Measurements from ENCODE around the gene CACNA1F.

Gene CACNA1F

GRCh38 chrX:49227726-49228125, 5.4 kb downstream of the CACNA1F start:
- no peak for DNase-seq

DNA sequence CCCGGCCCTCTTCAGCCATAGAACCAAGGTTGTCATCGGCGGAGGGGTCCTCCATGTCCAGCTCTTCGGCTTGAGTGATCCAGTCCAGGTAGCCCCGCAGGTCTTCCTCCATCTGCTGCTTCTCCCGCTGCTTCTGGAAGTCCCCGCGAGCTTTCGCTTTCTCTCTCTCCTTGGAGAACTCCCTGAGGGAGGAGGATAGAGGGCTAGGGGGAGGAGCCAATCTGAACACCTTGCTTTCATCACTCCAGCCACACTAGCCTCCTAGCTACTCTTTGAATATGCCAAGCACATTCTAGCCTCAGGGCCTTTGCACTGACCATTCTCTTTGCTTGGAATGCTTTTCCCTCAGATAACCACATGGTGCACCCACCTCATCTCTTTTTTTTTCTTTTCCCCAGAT, 6.2 kb downstream of the CACNA1F start:
- no peak for DNase-seq

GRCh38 chrX:49225858-49226257, 7.3 kb downstream of the CACNA1F start:
- DNase-seq = no peak

DNA sequence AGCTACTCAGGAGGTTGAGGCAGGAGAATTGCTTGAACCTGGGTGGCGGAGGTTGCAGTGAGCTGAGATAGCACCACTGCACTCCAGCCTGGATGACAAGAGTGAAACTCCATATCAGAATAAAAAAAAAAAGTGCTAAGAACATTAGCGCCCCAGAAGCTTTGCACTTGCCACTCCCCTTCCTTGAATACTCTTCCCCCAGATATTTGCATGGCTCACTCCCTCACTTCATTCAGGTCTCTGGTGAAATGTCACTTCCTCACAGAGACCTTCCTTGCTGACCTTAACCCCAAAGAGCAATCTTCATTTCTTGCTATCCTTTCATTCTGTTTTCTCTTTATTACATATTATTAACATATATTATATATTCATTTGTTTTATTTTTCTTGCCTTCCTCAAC, 11.3 kb downstream of the CACNA1F start:
- no peak for DNase-seq

DNA sequence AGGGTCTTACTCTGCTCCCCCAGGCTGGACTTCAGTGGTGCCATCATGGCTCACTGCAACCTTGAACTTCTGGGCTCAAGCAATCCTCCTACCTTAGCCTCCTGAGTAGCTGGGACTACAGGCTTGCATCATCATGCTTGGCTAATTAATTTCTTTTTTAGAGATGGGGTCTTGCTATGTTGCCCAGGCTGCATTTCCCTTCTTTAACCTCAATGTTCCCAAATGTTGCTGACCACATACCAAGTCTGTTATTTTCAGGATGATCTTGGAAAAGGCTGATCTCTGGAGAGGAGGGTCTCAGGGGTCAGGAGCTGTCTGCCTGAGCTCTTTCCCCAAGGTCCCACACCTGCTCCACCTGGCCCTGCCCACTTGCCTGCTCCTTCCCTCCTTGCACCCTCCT, 13.0 kb downstream of the CACNA1F start:
- no peak for DNase-seq

DNA sequence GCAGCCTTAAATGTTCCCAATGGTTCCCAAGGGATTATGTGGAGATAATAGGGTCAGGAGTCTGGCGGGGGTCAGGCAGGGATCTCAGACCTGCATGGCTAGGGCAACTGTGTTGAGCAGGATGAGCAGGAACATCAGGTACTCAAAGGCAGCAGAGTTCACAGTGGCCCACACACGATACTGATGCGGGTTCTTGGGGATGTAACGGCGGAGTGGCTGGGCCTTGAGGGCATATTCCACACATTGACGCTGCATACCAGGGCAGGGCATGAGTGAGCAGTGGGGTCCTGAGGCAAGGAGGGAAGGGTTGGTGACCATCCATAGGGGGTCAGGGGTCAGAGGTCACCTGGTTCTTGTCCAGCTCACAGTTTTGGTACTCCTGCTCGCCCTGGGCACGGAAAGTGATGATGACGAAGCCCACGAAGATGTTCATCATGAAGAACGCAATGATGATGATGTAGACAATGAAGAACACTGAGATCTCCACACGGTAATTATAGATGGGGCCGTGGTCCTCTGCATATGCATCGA, 18.1 kb downstream of the CACNA1F start:
- DNase-seq = no peak

- DNase-seq = no peak
These were observed 18.7 kb downstream of the CACNA1F start for GRCh38 chrX:49214416-49214815.

- no peak for DNase-seq
These were observed 20.3 kb downstream of the CACNA1F start for GRCh38 chrX:49212861-49213260.

GRCh38 chrX:49212209-49212608, 20.9 kb downstream of the CACNA1F start:
- DNase-seq = no peak

- DNase-seq = no peak
These were observed 22.1 kb downstream of the CACNA1F start for GRCh38 chrX:49211074-49211473.

DNA sequence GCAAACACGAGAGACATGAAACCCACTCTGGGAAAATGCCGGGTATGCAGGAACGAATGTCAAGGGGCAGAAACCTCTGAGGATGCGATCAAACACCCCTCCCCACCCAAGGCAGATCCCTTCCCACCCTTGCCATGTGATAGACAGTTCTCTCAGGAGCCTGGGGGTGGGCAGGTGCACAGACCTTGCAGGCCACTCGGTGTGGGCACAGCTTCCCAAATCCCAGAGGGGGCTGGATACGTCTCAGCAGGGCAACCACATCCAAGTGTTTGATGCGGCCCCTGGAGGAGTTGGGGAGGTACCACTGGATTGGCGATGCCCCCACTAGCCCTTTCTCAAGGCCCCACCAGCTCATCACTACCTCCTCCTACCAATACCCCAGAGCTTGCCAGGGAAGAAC, 22.7 kb downstream of the CACNA1F start:
- no peak for DNase-seq

- DNase-seq = no peak
These were observed 23.5 kb downstream of the CACNA1F start for GRCh38 chrX:49209434-49210251.

- DNase-seq = no peak
These were observed 24.7 kb downstream of the CACNA1F start for GRCh38 chrX:49208399-49208798.

DNA sequence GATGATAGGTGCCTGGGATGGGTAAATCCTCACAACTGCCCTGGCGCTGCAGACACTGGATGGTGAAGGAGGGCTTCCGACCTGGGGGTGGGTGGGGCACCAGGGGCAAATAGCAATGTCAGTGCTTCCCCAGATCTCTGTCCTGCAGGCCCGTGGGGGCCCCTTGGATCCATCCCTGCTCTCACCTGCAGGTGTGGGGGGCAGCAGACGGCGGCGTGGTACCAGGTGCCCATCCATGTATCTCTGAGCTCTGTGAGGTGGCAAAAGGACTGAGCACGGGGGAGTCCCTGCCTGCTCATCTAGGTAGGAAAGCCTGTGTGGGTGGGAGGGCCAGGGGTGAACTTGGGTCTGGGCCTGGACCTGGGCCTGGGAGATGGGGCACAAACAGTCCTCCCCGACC, 26.6 kb downstream of the CACNA1F start:
- DNase-seq = no peak

- no peak for DNase-seq
These were observed 27.7 kb downstream of the CACNA1F start for GRCh38 chrX:49205443-49205842.

DNA sequence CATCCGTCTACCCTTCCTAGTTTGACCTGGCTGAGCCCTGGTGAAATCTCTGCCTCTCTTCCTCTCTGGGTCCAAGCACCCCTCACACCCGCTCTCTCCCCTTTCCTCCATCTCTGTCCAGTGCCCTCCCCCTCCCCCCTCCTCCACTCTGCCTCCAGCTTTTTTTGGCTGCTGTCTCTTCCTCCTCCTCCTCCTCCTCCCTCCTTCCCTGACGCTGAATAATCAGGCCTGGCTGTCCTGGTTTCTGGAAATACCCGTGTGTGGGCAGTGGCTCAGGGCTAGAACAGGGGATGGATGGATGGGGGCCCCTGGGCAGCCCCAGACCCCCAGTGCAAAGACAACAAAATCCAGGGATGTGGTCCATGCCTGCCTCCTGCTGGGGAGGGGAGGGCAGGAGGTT, 28.4 kb downstream of the CACNA1F start:
- DNase-seq = no peak

DNA sequence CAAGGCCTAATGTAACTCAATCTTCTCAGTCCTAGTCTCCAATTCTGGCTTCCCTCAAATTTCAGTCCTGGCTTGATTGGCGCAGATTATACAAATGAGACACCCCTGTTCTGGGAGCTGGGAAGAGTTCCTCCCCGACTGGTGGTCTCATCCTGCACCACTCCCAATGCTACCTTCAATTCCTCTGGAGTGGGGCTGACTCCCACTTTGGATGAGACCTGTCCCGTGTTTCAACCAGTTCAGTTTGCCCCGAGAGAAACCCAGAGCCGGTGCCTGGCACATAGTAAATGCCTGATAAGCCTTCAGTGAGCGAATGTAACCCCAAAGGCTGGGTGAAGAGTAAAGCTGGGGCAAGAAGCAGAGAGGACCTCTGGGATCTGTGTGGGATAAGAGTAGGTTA, 29.1 kb downstream of the CACNA1F start:
- DNase-seq = no peak

DNA sequence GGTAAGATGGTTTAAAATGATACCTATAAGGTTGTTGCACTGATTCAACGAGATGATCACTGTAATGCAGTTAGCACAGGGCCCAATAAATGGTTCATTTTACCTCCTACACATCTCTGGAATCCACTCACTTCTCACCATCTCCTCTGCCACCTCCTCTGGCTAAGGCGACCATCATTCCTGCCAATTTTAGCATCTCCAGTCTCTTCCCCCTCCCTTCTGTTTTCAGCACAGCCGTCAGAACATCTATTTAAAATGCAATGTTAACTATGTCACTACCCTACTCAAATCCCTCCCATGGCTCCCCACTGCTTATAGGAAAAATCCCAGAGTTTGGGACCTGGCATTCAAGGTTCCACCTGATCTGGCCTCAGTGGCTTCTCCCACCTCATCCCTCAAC, 29.6 kb downstream of the CACNA1F start:
- DNase-seq = no peak

DNA sequence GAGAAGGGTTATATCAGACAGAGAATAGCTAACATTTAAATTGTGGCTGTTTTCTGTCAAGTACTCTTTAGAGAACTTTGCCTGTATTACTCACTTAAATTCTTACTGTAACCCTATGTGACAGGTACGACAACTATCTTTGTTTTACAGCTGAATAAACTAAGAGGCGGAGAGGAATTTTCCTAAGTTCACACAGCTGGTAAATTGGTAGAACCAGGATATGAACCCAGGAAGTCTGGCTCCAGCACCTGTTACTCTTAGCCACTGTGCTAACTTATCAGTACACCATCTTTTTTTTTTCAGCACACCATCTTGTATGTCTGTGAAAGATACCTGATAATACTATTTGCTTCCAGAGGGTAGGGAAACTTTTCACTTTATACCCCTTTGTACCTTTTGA, 31.1 kb downstream of the CACNA1F start:
- no peak for DNase-seq

- peak; percentile 87 for DNase-seq
These were observed 33.0 kb downstream of the CACNA1F start, which contains the start of gene SYP for GRCh38 chrX:49199906-49200771. Gene SYP (minus strand): TSS chrX:49200193. CDS start chrX:49200186, 7 bp downstream.

DNA sequence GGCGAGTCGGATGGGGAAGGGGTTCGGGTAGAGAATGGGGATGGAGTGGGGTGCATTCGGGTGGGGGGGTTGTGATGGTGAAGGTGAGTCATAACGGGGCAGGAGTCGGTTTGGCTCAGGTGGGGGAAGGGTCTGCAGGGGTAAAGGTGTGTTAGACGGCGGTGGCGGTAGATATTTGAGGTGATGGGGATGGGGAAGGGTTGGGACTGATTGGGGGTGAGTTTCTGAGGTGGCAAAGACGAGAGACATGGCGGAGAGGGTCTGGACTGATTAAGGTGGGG, 33.9 kb downstream of the CACNA1F start:
- no peak for DNase-seq

DNA sequence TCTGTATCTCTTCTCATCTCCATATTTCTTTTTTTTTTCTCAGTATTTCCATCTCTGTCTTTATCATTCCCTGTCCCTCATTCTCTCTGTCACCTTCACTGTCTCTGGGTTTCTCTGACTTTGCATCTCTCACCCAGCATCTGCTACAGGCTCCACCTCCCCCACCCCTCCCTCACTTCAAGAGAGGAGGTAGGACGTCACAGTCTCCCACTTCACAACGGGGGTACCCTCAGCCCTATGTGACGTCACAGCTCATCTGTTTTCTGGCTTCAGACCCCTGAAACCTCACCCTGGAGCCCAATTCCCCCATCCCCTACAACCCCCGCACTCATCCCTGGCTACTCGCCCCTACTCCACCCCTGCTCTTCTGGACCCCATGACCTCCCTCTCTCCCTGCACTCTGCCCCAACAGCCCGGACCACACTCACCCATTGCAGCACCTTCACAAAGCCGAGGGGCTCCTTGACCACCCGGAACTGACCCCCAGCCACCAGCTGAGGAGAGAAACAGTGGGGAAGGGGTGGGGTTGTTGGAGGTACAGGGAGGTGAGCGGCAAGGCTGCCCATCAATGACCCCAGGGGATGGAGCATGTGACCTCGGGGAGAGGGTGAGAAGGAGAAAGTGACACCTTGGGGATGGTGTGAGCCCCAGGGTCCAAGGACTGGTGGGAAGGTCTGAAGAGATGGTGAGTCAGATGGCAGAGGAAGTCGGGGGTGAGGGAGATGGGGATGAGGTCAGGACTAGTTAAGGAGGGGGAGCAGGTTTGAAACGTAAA, 34.4 kb downstream of the CACNA1F start:
- DNase-seq = no peak

GRCh38 chrX:49197543-49198087, 35.5 kb downstream of the CACNA1F start:
- no peak for DNase-seq
